AG09319 (cell line): ENCODE results near the gene ADAM11.
"Not testable (repeated sequence)": the region's sequence is repeated elsewhere in the genome, so short reads cannot be mapped to it uniquely, and the experiment has no call there.

Experiments
- DNase-seq: peaks from one replicate; pipeline ENCODE4 v3.0.0-alpha.2; 2010; ENCODE audit warnings: low read depth; ENCODE audit errors: extremely low read depth
- TF ChIP-seq, protein P1 (sequence below): IDR thresholded peaks from 2 replicates; pipeline ENCODE4 v1.5.1; 2011; ENCODE audit warnings: low read depth, mild to moderate bottlenecking, inconsistent platforms, low read length, moderate library complexity

The ADAM11 gene

GRCh38 chr17:44738214-44738906, 20.4 kb upstream of the ADAM11 start:
- no peak for DNase-seq
- TF ChIP-seq, protein P1, sequence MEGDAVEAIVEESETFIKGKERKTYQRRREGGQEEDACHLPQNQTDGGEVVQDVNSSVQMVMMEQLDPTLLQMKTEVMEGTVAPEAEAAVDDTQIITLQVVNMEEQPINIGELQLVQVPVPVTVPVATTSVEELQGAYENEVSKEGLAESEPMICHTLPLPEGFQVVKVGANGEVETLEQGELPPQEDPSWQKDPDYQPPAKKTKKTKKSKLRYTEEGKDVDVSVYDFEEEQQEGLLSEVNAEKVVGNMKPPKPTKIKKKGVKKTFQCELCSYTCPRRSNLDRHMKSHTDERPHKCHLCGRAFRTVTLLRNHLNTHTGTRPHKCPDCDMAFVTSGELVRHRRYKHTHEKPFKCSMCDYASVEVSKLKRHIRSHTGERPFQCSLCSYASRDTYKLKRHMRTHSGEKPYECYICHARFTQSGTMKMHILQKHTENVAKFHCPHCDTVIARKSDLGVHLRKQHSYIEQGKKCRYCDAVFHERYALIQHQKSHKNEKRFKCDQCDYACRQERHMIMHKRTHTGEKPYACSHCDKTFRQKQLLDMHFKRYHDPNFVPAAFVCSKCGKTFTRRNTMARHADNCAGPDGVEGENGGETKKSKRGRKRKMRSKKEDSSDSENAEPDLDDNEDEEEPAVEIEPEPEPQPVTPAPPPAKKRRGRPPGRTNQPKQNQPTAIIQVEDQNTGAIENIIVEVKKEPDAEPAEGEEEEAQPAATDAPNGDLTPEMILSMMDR: no peak

DNA sequence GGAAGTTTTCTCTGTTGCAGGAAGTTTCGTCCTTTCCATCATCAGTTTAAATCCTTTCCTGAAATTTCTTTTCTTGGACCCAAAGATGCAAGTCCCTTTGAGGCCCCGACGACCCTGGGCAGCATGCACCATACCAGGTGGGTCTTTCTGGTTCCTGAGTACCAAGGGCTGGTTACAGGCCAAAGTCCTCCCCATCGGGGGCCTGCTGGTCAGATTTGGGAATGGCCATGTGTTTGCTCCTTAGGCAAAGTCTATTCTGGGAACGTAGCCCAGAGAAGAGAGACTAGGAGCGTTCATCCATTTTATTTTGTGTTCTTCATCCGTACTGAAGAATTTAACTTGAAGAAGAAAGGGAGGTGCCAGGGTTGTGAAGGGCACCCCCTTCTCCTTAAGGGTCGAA, 17.5 kb upstream of the ADAM11 start:
- TF ChIP-seq, protein P1: no peak
- DNase-seq: no peak

GRCh38 chr17:44745301-44745700, 13.5 kb upstream of the ADAM11 start:
- TF ChIP-seq, protein P1: no peak
- DNase-seq: no peak

DNA sequence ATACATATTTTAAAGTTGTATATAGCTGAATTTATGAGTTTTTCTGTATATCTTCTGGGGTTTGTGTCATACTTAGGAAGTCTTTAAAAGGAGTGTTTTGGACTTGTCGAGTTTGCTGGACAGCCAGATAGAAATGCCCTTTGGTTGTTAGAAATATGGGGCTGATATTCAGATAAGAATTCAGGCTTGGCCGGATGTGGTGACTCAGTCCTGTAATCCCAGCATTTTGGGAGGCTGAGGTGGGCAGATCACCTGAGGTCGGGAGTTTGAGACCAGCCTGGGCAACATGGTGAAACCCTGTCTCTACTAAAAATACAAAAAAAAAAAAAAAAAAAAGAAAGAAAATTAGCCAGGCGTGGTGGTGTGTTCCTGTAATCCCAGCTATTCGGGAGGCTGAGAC, 13.1 kb upstream of the ADAM11 start:
- not testable (repeated sequence) for DNase-seq

DNA sequence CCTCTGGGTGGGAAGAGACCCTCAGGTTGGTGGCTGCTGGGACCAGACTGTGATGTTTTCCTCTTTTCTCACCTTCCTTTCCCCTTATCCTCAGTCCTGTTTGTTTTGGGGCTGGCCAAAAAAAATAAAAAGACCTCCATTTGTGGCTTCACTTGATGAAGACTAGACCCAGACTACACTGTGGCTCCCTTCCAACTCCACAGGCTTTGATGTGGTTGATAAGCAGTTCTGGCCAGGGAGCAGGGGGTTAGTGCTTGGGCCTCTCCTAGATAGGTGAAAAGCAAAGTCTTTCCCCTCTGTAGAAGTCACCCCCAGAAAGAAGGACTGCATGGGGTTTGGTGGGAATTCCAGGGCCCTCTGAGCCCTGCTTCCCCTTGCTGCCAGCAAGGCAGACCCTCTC, 11.2 kb upstream of the ADAM11 start:
- DNase-seq: no peak
- TF ChIP-seq, protein P1: no peak

DNA sequence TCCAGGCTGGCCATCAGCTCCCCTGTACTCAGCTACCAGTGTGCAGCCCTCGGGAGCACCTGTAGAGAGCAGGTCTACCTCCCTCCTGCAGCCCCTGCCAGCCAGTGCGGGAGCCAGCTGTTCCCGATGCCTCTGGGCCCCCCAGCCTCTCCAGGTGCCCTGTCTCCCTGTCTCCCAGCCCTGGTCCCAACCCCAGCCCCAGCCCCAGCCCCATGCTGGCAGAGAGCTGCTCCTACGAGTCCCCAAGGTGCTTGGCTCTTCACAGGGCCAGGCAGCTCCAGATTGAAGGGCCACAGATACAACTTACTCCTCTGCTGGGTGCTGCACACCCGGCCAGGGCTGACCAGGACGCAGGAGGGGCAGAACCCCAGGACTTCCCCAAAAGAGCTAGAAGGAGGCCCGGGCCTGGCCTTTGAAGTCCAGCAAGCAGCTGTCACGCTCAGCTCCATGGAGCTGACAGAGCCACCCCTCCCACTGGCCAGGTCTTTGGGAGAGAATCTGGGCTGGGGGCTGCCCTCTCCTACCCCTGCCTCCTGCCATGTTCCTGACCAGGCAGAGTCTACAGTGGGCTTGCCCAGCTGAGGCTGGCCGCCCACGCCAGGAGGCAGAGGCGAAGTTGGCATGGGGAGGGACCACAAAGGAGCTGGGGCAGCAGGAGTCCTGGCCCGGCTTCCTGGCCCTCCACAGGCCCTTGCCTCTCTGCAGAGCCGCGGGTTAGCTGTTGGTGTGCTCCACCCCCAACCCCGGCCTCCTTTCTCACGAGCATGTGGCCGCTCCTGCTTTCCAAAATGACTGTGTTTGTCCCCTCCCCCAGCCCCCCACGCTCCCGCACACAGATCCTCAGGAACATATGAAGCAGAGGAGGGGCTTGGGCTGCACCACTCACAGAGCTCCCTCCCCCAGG, 9.5 kb upstream of the ADAM11 start:
- TF ChIP-seq, protein P1: no peak
- no peak for DNase-seq

GRCh38 chr17:44749980-44750318, 8.8 kb upstream of the ADAM11 start:
- TF ChIP-seq, protein P1: no peak

More at GRCh38 chr17:44749980-44750318, 8.8 kb upstream of the ADAM11 start:
- no peak for DNase-seq
